Stomach smooth muscle (tissue), 2 donors: ENCODE measurements around the gene SNTG2.
"Not testable (repeated sequence)": the region's sequence is repeated elsewhere in the genome, so short reads cannot be mapped to it uniquely, and the experiment has no call there.

Experiments used
- H3K27ac ChIP-seq: one replicate; pipeline ENCODE4 v1.7.0; 2013; ENCODE audit warnings: mild to moderate bottlenecking, low read length, inconsistent platforms
- H3K27me3 ChIP-seq, 2 donors: one replicate each; pipeline ENCODE4 v1.7.0; 2013; ENCODE audit warnings: low read length in 2 of 2; ENCODE audit not compliant: insufficient read depth in 2 of 2, control insufficient read depth in 1 of 2
- H3K36me3 ChIP-seq, 2 donors: one replicate each; pipeline ENCODE4 v1.7.0; 2013; ENCODE audit warnings: low read length in 2 of 2; ENCODE audit not compliant: control insufficient read depth in 2 of 2, insufficient read depth in 2 of 2
- H3K4me1 ChIP-seq: one replicate; pipeline ENCODE4 v1.7.0; 2013; ENCODE audit warnings: low read length; ENCODE audit not compliant: control insufficient read depth, insufficient read depth
- H3K4me3 ChIP-seq, 2 donors: one replicate each; pipeline ENCODE4 v1.7.0; 2013; ENCODE audit warnings: low read length in 2 of 2
- H3K9ac ChIP-seq, 2 donors: one replicate each; pipeline ENCODE4 v1.7.0; 2013; ENCODE audit warnings: low read length in 2 of 2, mild to moderate bottlenecking in 1 of 2
- H3K9me3 ChIP-seq, 2 donors: one replicate each; pipeline ENCODE4 v1.7.0; 2013; ENCODE audit warnings: low read length in 2 of 2; ENCODE audit not compliant: control insufficient read depth in 2 of 2
- donor health status: healthy.
- donor health status: Pancreatic carcinoma.

The SNTG2 gene

DNA sequence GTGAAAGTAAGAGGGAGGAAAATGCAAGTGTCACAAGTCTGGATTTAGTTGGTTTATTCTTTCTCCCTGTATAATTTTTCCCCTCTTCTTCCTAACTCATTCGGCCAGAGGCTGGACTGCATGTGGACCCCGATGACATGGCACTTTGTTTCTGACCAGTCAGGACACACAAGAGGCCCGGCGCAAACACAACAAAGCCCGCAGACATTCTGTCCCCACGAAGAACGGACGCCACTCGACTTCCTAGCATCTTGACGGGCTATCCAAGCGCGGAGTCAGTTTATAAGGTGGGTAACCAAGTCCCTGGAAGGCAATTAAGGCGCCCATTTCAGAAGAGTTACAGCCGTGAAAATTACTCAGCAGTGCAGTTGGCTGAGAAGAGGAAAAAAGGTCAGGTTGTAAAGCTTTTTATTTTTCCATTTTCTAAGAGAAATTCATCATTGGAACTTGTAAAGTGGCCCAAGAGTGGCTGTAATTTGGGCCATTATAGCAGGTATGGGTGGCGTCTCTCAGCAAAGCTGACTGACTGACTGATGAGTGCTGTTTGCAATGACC, 462.6 kb downstream of the SNTG2 start, which contains the start of gene TPO:
Gene TPO, plus strand, starts transcription at position 308 of the 555 bp plus-strand sequence. CDS start 946 bp downstream, outside the sequence.
- Histone ChIP-seq H3K9ac (no peak within 1 kb of the TSS), H3K4me1 (no peaks in the 10 kb centered on the region), H3K27me3 (no peaks in the 10 kb centered on the region), H3K27ac (no peak within 1 kb of the TSS), H3K36me3 (no peaks in the 10 kb centered on the region), H3K9me3 (no peaks in the 10 kb centered on the region), H3K4me3 (no peak within 1 kb of the TSS)

DNA sequence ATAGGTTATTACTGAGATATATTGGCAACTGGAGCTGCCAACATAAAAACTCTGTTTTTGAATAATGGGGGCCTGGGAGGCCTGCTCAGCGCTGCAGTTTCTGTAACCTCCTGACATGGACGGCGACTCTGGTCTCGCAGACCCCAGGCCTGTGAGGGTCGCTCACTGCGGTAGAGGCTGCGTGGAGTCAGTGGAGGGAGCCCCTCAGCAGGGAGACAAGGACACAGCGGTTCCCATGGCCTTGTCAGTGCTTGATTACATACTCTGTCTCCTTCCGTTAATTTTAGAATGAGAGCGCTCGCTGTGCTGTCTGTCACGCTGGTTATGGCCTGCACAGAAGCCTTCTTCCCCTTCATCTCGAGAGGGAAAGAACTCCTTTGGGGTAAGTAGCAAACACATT, 463.5 kb downstream of the SNTG2 start:
- Histone ChIP-seq H3K9me3 (no peaks in the 10 kb centered on the region), H3K4me3 (no peak overlapping the region), H3K27me3 (no peaks in the 10 kb centered on the region)

DNA sequence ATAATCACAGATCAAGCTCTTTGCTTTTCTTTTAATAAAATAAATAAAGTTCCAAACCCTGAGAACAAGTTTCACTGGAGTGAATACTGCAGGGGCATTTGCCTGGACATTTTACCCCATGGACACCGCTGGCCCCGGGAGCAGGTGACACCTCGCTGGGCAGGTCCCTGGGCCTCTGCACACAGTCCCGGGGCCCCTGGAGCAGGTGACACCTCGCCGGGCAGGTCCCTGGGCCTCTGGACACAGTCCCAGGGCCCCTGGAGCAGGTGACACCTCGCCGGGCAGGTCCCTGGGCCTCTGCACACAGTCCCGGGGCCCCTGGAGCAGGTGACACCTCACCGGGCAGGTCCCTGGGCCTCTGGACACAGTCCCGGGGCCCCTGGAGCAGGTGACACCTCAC, 464.3 kb downstream of the SNTG2 start:
- H3K9ac ChIP-seq, H3K27ac ChIP-seq, H3K9me3 ChIP-seq, H3K36me3 ChIP-seq, H3K4me3 ChIP-seq, H3K4me1 ChIP-seq, H3K27me3 ChIP-seq: not testable (repeated sequence)

More for the DNA sequence above, 463.5 kb downstream of the SNTG2 start:
- Histone ChIP-seq H3K36me3 (no peaks in the 10 kb centered on the region), H3K9ac (no peak overlapping the region), H3K4me1 (no peaks in the 10 kb centered on the region), H3K27ac (no peak overlapping the region)

DNA sequence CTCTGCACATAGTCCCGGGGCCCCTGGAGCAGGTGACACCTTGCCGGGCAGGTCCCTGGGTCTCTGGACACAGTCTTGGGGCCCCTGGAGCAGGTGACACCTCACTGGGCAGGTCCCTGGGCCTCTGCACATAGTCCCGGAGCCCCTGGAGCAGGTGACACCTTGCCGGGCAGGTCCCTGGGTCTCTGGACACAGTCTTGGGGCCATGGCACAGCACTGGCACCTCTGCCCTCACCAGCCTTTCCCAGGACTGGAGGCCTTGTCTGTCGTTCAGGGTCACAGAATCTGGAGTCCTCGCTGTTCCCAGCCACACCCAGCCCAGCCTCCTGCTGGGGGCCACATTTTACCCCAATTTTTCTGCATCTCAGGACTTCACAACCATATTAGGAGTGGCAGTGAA, 464.9 kb downstream of the SNTG2 start:
- H3K27ac ChIP-seq = no peak overlapping the region
- no peak overlapping the region for H3K4me3 ChIP-seq
- no peaks in the 10 kb centered on the region for H3K4me1 ChIP-seq
- no peak overlapping the region for H3K9ac ChIP-seq
- H3K36me3 ChIP-seq = no peaks in the 10 kb centered on the region
- no peaks in the 10 kb centered on the region for H3K27me3 ChIP-seq
- no peaks in the 10 kb centered on the region for H3K9me3 ChIP-seq
